GM18951 (cell line): ENCODE results near the gene COPS9.

Source experiments
- POLR2A ChIP-seq: IDR thresholded peaks from 4 replicates; pipeline ENCODE4 v1.6.1; 2011; ENCODE audit warnings: mild to moderate bottlenecking; ENCODE audit not compliant: insufficient read length, insufficient read depth; ENCODE audit errors: extremely low read depth
- in situ Hi-C: fragments of 300-500 bp; cut with MboI; formaldehyde crosslinking; loops from one replicate; pipeline ENCODE4 v1.12.0; 2022; ENCODE audit warnings: low sequenced_read_pairs, mixed read lengths, inconsistent platforms; ENCODE audit not compliant: unreplicated experiment

Gene COPS9

GRCh38 chr2:240131296-240131695, 4.8 kb downstream of the COPS9 start:
- TF ChIP-seq POLR2A, result no peak
- in situ Hi-C loops, result no loop called here

DNA sequence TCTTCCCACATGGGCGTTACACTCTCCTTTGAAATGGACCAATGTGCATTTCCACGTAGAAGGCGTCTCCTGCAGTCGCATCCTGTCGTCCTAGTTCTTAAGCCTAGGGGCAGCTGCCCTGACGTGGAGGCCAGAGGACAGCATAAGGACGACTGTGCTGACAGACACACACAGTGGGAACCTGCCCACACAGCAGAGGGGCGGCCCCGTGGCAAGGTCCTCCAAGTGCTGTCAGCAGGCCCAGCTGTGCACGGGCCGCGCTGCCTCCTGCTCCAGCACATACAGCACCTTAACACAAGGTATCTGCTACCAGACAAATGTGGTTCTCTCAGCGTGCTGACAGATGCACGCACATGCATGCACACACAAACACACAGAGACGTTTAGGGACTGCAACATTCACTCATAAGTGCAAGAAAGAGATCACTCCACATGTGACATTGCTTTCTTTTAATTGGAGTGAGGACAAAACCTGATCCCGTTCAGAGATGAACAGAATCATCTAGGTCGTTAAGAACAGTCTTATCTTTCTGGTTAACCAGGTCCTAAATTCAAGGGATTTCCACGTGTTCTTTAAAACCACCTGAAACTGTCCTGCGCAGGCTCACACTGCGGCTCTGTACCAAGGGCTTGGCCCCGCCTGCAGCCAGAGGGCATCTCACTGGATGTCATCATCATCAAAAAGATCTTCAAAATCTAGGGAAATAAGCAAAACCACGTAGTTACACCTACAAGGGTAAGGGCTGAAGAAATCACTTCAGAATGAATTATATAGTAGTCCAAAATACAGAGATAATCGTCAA, 5.5 kb downstream of the COPS9 start:
- TF ChIP-seq POLR2A, result no peak
- in situ Hi-C loops, result no loop called here

GRCh38 chr2:240129731-240130392, 6.2 kb downstream of the COPS9 start:
- in situ Hi-C loops, result no loop called here
- no peak for TF ChIP-seq POLR2A

DNA sequence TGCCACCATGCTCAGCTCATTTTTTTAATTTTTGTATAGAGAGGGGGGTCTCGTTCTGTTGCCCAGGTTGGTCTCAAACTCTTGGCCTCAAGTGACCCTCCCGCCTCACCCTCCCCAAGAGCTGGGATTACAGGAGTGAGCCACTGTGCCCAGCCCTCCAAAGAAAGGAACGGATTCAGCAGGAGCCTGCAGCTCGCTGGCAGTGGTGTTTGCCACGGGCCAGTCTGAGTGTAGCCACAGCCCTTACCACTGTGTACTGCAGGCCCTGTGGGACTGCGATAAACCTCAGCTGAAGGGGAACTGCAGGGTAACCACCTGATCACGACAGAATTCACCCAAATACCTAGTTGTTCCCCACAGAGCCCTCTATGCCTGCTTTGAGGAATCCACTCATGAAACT, 6.8 kb downstream of the COPS9 start:
- TF ChIP-seq POLR2A, result no peak
- in situ Hi-C loops, result no loop called here

DNA sequence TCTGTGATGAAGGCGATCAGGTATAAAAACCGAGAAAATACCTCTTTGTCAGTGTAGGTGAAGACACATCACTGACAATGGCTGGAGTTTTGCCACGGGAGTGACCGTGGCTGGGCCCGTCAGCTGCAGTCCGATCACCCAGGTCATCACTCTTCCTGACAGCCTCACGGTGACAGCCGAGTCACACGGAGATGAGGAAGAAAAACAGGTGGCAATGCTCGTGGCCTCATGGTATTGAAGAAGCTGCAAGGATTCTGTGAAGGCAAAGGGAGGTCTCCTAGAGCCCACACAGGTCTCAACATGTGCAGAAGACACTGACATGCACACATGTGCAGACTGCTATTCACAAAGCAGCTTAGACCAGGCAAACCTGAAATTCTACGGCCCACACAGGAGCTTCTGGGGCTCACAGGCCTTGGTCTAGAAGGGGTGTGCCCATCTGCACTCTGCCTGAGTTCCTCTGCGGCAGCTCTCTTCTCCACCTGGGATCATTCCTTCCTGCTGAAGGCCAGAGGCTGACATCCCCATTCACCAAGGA, 7.4 kb downstream of the COPS9 start:
- no peak for TF ChIP-seq POLR2A
- in situ Hi-C loops, result no loop called here

DNA sequence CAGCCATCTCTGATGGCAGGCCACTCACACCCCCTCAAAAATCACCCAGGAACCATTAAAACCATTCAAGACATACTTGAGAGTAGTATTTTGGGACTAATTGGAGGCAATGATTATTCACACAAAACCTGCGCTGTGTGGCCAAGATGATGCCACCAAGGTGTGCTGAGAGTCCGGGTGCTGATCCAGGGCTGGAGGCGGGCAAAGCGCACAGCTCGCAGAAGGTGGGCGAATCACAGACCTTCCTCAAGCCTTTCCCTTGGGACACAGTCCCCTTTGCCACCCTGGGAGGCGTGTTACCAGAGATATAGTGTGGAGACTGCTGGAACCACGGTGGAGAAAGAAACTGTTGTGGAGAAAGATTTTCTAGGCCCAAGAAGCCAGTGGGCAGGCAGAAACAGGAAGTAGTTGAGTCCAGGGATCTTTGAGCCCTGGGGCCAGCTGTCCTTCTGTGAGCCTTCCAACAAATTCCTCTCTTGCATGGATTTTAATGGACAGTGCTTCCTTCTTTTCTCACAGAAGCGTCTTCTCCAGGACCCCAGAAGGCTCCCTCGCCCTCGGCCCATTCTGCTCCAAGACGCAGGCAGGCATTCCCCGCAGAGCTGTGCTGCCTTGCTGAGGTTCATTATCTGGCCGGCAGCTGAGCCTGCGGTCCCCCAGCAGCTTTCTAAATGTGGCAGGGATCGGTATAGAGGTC, 8.0 kb downstream of the COPS9 start:
- in situ Hi-C loops, result no loop called here
- TF ChIP-seq POLR2A, result no peak

- in situ Hi-C loops, result no loop called here
- no peak for TF ChIP-seq POLR2A
Measured at GRCh38 chr2:240127191-240127750, 8.8 kb downstream of the COPS9 start.

GRCh38 chr2:240126731-240127130, 9.4 kb downstream of the COPS9 start:
- in situ Hi-C loops, result no loop called here

DNA sequence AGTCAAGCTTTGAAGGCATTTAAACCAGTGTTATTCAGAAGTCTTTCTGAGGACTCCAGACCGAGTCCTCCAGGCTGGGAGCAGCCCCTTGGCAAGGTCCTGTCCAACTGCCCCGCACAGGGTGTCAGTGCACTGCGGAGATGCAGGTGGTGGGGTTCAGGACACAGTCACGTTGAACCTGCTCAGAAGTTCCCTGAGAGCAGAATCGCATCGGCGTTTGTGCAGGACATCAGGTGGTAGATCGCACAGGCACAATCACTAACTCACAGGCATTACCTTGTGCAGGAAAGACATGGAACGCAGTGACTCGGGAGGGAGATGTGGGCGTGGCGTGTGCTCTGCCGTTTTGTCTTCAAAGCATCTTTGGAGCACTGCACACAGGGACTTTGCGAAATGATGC, 10.4 kb downstream of the COPS9 start:
- in situ Hi-C loops, result no loop called here
- TF ChIP-seq POLR2A, result no peak

More at GRCh38 chr2:240126731-240127130, 9.4 kb downstream of the COPS9 start:
- TF ChIP-seq POLR2A, result no peak

- TF ChIP-seq POLR2A, result no peak
- in situ Hi-C loops, result no loop called here
Measured at GRCh38 chr2:240124651-240125030, 11.5 kb downstream of the COPS9 start.

DNA sequence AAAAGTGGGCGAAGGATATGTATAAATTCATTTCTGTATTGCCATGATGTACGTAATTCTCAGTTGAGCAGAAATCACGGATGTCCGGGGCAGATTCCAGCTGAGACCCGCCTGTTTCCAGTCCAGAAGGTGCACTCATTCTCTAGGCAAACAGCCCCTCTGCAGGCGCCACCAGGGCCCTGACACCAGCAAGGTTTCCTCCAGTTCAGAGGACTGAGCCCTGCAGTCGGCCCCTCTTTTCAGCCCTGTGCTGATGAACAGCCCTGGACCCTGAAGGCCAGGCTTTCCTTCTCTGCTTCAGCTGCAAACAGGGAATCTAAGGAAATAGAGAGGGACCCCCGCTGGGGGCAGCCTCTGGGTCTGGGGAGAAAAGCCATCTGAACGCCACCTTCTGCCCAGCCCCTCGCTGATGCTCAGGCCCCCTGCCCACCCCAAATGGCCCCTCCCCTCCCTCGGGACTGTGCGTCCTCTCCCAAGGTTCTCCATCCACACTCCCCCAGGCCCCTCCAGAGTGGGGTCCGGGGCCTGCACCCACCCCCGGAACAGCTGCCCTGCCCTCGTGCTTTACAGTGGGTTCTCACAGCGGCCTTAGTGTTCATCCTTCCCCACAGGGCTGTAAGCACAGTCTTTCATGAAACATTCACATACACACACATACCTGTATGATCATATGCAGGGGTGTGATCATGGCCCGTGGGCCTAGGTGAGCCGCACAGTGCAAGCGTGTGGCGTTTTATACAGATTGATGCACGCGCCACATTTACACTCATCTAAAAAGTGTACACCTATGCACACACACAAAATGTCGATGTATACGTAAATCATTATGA, 12.1 kb downstream of the COPS9 start:
- in situ Hi-C loops, result no loop called here
- no peak for TF ChIP-seq POLR2A

DNA sequence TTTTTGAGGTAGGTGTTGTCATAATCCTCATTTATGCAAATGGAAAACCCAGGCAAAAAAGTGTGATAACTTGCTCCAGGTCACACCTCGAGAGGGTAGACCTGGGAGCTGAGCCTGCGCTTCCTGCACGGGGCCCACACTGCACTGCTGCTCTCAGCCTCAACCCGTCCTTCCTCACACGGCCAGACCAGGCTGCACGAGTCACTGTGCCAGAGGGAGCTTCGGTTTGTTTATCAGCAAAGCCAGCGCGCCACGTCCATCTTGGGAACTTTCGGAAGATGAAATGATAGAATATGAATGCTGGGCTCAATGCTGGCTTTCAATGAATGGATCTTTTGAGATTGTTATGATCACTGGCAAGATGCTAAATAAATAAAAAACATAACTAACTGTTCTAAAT, 14.4 kb downstream of the COPS9 start:
- in situ Hi-C loops, result no loop called here
- no peak for TF ChIP-seq POLR2A
